ENCODE data around the gene CCDC85A.

The CCDC85A gene

DNA sequence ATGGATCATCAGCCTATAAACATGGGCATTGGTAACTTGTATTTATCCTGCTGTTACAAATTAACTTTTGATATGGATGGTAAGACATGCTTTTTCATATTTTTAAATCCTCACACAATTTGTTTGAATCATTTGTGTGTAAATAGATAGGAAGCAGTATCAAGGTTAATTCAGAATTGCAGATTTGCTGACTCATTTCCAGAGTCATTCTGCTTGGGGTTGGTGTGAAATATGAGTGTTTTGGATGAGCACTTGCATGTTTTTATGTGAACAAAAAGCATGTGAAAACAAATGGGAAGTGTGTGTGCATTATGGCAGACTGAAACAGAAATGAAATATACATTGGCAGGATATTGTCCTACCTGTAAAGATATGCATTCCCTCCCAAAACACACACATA, 11.8 kb downstream of the CCDC85A start:
- DNase-seq, result no peak

DNA sequence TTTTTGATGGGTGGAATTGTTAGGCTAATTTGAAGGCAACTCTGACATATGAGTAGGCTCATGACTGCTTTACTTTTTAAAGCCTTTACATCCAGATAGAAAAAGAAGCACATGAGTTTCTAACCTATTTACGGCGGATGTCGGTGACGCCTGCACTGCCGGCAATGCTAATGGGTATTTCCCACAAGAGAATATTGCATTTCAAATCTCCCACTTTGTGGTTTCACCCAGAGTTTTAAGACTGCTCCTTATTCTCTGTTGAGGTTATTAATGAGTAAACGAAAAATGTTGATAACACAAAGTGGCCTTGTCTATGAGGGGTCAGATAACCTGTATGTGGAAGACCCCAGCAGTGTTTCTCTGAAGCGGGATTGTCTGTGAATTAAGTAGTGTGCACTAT, 14.0 kb downstream of the CCDC85A start:
- no peak for DNase-seq

DNA sequence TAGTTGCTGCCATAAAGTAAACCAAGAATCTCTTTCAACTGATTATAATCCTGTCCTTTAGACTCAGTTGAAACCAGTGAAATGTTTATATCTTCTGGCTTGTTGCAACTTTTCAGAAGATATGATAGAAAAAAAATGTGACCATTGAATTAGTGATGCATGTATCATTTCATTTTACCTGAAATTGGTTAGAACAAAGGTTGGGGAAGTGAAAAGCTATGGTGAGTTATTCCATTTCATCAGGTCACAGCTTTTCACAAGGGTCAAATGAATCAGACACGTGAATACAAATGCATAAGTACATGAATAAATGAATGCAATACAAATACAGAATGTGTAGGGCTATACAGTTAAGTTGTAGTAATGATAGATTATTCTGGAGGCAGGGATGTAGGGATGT, 15.1 kb downstream of the CCDC85A start:
- DNase-seq, result no peak

DNA sequence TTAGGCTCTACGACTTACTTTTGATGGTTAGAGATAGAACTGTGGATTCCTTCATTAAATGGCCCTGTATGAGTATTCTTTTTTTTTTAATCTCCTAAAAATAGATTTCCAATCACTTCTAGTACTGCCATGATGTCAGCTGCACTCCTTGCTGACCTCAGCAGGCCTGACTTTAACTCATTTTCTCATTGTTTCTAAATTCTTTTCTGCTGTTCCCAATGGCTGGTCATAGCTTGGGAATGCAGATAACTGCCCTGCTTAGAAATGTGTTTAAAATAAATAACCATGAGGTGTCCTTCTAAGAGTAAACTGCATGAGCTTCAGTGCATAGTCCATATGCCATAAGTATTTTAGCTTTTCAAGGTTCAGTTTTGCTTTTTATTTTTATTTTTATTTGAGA, 15.7 kb downstream of the CCDC85A start:
- no peak for DNase-seq

DNA sequence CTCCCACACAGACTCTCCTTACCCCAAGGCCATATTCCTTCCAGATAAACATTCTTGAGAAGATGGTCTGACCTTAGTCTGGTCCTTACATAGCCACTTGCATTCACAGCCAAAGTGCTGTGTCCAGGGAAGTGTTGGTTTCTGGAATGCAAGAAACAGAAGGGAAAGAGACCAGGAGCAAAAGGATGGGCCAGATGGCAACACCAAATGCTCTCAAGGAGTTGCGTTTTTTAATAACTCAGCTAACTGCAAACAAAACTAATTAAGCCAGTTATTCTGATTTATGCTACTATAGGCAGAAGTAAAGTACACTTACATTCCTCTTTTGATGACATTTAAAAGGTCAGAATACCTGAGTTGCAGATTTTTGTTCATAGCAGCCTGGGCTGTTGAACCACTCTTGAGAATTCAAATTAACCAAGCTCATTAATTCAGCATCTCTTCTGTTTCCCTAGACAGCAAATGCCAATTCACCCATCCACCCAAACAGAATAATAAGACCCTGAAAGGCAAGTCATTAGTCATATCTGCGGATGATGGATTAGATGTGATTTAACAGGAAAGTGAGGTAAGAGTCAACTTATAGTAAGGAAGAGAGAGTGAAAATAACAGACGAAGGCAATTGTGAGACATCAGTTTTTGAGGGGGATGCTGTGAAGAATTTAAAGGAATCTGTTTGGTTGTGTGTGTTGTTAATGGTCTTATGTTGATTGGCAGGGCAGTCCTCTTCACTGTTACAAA, 18.8 kb downstream of the CCDC85A start:
- no peak for DNase-seq

DNA sequence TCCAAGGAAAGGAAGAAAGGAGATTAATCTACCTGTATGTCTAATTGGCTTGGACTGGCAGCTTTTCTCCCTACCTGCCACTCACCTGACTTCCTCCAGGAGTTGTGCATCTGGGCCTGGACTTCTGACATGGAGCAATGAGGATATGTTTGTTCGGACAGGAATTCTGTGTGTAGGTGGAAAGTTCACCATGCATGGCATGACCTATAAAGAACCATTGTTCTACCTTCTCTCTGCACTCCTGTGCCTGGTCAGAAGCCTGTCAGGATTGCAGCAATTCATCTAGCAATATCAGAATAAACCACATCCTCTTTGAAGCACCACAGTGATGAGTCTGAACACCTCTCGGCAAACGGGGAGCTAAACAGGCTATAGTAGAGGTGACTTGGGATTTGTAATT, 20.8 kb downstream of the CCDC85A start:
- DNase-seq, result no peak

DNA sequence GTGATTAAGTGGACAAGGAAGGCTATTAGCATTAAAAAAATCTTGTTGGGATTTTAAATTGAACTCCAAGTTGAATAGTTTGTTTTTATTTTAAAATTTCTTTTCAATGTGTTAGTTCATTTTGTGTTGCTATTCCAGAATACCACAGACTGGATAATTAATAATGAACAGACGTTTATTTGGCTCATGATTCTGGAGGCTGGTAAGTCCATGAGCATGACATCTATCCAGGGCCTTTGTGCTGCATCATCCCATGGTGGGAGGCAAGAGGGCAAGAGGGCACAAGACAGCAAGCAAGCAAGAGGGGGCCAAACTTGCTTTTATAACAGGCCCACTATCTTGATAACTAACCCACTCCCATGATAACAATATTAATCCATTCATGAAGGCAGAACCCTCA, 22.5 kb downstream of the CCDC85A start:
- no peak for DNase-seq

DNA sequence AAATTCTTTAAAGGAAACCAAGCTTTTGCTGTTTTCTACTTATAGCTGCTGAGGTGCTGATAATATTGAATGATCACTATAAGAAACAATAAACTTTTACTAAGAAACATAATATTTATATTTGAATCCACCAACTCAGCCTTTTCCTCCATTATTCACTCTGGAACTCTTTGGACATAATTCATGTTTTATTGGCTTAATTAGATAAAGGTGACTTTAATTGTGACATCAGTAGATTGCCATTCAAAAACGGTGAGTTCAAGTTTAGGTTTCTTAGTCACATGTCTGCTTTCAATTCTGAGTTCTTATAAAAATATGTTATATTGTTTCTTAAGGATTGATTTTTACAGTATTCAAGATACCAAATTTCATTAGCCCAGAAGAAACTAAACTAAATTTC, 24.0 kb downstream of the CCDC85A start:
- DNase-seq, result no peak

DNA sequence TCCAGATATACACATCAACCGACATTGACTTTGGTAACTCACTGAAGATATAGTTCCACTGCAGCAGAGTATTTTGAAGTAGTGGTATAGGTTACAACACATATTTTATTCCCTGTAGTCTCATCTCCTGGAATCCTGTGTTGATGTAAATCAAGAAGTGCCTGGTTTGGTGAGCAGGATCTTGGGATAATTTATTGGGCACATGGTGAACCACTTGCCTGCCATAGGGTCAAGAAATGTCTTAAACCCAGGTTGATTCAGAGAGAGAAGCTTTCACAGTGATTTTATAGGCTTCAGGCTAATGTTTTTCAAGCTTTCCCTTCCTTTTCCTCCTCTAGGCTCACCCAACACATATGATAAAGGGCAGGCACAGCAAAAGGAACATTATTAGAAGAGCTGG, 24.6 kb downstream of the CCDC85A start:
- DNase-seq, result no peak

DNA sequence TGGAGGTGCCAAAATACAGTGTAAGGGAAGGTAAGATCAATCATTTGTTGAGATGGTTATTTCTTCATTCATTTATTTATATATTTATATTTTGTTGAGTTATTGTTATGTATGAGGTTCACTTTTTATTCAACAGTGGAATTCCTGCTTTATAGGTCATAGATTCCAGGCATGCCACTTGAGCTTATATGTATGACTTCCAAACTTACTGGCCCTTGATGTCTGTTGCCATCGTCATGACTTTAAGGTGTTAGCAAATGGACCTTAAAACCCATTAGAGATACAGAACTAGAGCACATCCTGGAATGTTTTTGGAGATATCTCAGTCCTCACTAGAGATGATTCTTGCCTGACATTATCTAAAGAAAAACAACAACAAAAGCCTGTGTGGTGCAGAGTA, 25.9 kb downstream of the CCDC85A start:
- DNase-seq, result no peak

DNA sequence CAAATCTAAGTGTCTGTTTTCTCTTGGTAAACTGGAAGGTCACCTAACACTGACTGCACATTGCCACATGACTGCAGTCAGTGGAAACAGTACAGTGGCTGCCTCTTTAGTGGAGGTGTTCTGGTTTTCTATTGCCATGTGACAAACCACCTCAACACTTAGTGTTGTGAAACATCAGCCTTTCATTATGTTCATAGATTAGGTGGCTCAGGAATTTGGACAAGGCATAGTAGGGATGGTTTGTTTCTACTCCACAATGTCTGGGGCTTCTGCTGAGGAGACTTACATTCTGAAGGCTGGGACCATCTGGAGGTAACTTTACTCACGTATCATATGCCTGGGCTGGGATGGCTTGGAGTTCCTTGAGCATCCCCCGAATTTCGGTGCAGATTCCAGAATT, 26.5 kb downstream of the CCDC85A start:
- DNase-seq, result no peak

DNA sequence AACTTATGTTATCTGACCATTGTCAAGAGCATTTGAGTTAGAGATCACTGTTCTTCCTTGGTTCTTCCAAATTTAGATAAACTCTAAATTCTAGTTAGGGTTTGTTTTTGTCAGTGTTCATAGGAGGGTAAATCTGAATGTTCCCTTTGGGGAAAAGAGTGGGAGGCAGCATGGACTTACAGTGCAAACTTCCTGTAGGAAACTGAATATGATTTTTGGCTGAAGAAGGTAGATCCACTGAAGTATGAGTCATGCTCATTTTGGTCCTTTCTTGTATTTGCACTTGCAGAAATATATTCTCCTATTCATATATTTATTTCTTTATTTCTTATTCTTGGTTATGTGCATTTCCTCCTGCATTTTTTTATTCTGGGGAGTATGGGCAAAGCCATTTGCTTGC, 27.3 kb downstream of the CCDC85A start:
- no peak for DNase-seq

DNA sequence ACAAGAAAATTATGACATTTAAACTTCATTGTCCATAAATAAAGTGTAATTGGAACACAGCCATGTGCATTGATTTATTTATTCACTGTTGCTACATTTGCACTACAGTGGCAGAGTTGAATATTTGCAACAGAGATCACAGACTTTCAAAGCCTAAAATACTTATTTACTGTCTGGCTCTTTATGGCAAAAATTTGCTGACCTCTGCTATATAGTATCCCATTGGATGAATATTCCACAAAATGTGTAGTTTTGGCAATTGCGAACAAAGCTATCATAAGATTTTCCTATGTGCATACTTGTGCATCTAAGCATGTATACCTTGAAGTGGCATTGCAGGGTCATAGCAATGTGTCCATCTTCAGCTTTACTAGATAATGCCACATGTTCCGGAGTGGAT, 32.1 kb downstream of the CCDC85A start:
- DNase-seq, result no peak

DNA sequence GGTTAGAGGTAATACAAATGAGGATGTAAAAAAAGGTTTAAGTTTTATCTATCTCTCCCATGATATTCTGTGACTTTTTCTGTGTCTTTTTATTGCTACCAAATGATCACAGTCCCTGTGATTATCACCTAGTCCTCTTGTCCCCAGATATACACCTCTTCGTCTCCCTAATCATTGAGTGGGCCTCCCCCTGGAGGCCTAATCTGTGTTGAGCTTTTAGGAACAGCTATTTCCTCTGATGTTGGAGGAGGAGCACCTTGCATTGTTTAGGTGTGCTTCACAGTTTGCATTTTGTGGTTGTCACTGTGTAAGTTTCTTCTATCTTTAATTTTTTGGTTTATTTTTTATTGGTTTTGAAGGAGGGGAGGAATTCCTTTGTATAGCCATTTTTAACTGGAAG, 33.3 kb downstream of the CCDC85A start:
- DNase-seq, result no peak

DNA sequence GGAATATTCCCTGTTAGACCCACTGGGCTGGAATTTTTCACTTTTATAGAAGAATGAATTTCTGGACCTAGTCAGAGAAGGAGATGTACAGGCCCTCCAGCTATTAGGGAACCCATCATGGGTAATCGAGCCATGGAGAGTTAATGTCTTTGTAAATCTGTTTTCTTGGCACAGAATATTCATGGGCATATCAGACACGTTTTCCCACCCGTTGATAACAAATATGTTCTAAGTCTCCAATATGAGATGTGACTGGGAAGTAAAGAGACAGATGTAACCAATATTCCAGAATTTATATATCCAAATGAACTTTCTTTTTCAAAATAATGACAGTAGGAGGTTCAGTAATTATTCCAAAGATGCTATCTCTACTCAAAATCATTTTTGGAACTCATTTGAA, 38.7 kb downstream of the CCDC85A start:
- DNase-seq, result no peak

DNA sequence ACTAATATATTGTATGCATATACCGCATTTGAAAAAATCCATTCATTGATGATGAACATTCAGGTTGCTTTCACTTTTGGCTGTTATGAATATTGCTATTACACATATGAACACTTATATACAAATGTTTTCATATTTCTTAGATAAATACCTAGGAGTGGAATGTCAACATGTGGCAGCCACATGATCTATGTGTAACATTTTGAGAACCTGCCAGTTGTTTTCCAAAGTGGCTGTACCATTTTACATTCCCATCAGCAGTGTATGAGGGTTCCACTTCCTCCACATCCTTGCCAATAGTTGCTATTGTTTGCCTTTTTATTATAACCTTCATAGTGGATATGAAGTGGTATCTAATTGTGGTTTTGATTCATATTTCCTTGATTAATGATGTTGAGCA, 40.5 kb downstream of the CCDC85A start:
- DNase-seq, result no peak

DNA sequence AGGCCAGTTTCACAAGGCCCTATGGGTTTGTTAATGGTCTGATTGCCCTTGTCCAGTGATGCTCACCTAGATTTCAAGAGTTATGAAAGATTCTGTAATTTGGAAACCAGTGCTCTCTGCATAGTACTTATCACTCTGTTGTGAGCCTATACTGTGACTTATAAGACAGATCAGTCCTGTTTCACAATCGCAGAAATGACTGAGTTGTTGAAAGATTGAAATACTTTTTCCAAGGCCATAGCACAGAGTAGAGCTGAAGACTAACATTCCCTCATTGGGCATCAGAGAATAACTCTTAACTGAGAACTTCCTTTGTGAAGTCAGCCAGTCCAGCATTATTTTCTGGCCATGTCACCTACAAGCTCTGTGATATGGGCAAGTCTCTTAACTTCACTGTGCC, 44.0 kb downstream of the CCDC85A start:
- no peak for DNase-seq

DNA sequence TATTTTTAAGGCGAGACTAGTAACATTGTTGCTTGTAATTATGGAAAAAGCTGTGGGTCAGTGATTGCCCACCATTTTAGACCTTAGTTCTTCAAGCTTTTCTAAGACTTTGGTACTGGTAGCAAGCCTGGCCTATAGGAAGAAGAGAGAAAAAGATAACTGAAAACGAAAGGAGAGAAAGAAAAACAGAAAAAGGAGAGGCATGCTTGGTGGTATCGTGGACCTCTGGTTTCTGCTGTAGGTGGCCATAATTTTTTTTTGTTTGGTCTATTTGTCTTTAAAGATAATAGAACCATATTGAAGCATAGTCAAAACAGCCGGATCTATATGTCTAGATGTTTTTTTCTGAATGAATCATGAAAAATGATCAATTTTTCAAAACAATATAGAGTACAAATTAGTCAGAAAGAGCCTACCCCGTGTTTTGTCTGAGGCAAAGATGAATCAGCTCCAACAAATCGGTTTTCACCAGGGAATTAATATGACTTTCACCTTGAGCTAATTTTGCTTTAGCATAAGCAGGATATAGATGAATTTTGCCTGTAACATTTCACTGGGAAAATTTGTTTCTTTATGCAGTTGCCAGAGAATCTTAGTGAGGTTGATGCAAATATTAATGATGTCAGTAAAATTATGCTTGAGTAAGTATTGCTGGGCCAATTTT, 45.7 kb downstream of the CCDC85A start:
- no peak for DNase-seq

DNA sequence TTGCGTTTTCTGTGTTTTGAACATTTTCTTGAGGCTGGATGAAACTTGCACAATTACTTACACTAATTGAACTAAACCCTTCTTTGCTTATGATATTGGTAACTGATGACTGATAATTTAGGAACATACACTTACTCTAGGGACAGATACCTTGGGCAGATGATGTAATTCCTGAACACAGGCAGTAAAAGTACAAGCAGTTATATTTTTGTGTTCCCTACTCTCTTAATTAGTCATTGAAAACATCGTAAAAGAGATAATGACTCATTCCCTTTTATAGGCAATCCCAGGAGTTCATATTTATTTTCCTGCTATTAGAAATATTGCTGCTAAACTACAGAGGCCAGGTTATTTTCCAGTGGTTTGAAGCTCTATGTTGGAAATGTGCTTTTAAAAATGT, 46.4 kb downstream of the CCDC85A start:
- DNase-seq, result no peak

DNA sequence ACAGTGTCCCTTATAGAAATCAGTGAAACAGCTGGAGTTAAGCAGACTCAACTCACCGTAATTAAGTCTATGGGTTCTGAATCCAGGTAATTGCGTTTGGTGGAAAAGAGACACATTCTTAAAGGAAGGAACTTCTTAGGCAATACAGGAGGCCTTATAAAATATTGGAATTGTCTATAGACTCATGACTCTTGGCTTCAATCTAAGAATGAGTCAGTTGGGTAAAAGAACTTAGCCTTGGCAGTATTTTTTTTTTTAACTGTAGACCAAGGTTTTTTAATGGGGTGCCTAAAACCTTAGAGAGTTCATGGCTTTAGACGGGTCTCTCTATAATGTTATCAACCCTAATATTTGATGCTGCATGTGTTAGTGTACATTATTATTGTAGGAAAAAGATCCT, 47.6 kb downstream of the CCDC85A start:
- no peak for DNase-seq

DNA sequence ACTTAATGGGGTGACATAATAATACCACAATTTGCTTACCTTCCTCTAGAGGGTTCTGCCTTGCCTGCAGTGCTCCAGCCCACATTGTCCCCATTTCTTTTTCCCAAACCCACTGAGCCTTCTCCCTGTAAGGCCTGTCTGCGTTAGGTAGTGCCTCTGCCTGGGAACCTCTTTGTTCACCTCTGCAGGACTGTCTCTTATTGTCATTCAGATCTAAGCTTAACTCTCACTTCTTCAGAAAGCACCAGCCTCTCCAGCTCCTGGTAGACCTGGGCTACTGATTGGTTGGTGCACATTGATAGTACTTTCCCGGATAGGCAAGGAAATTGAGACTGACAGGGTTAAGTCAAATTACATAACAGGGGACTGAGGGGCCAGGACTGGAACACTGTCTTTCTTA, 49.1 kb downstream of the CCDC85A start:
- no peak for DNase-seq

DNA sequence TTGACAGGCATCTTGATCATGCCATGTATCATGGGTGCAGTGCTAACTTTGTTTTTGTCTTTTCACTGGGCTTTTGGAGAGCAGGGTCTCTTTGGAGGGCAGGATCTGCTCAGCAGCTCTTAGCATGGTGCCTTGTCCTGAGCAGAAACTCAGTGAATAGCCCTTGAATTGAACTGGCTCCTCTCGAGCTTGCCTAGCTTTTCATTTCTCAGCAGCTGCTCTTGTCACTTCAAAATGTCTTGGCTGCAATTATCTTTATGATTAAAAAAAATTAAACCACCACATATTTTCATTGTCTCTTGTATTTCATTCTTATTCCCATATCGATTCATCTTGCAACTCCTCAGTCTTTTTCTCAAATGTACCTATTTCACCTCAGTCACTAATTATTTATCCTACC, 50.5 kb downstream of the CCDC85A start:
- DNase-seq, result peak; percentile 17

DNA sequence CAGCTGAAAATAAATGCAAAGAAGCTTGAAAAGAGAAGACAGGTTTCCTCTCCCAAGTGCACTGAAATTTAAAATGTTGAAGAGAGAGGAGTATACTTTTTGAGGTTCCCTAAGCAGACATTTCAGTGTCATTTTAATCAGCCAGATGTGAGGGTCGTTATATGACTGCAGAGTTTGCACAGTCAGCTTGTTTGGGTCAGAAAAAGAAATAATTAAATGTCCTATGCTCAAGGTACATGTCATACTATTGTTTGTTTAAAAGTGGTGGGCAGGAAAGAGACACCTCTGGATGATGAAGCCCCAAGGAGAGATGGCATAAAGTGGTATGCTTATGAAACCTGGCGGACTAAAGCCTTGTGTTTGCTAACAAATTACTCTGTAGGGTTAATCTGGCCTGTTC, 55.2 kb downstream of the CCDC85A start:
- DNase-seq, result no peak

DNA sequence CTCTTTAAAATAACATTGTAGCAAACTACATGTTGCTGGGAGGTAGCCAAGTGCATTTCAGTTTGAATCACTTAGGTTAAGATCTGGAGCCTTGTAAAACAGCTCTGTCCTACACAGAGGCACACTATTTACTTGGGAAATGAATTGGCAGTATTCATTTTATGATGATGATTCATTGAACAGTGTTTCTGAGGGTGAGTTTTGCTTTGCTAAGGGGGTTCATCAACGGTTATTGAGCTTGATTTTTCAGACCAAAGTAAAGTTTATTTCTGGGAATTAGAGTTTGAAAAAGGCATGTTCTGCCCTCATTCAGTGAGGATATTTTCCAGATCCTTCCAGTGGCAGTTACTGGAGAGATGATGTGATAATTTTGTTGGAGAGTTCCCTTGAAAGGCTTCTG, 55.6 kb downstream of the CCDC85A start:
- no peak for DNase-seq

DNA sequence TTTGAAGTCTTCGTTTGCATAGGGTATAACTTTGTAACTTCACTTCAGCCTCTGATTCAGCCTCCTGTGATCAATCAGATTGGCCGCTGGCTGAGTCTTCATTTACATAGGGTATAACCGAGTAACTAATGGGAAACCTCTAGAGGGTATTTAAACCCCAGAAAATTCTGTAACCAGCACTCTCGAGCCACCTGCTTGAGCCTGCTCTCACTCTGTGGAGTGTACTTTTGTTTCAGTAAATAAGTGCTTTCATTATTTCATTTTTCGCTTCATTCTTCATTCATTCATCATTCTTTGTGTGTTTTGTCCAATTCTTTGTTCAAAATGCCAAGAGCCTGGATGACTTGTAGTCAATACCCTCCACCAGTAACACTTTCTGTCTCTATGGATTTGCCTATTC, 56.4 kb downstream of the CCDC85A start:
- no peak for DNase-seq

Data from midbrain (tissue), 1 donor.